ENCODE measurements around the gene STX16.

- TF ChIP-seq CREM (CRISPR knock-in tag; IDR thresholded peaks at IDR 0.05) (no peak), CTCF (IDR thresholded peaks at IDR 0.05) (no peak), ZNF121 (CRISPR knock-in tag; IDR thresholded peaks at IDR 0.05) (no peak)
Measured at GRCh38 chr20:58656831-58657230, 5.7 kb downstream of the STX16 start.

Data from WTC11 (cell line).